Eye (tissue), 1 donor: ENCODE data around the gene ARPIN.
A peak's percentile ranks its signal among the peaks of the same experiment; 100 is the strongest.
"Not testable (repeated sequence)": the region's sequence is repeated elsewhere in the genome, so short reads cannot be mapped to it uniquely, and the experiment has no call there.

Experiments
- DNase-seq: peaks from one replicate; pipeline ENCODE4 v3.0.0-alpha.2; 2015

Gene ARPIN

GRCh38 chr15:89909611-89910010 lies 3.1 kb downstream of the ARPIN start:
- DNase-seq: no peak

GRCh38 chr15:89908226-89908625 lies 4.5 kb downstream of the ARPIN start:
- DNase-seq: no peak

GRCh38 chr15:89907289-89907688 lies 5.5 kb downstream of the ARPIN start:
- DNase-seq: no peak

- DNase-seq: no peak
Observed at GRCh38 chr15:89905846-89906378, 6.8 kb downstream of the ARPIN start.

GRCh38 chr15:89904519-89904918 lies 8.2 kb downstream of the ARPIN start:
- no peak for DNase-seq

- DNase-seq: no peak
Observed at GRCh38 chr15:89903858-89904130, 9.0 kb downstream of the ARPIN start.

GRCh38 chr15:89903015-89903857 lies 9.5 kb downstream of the ARPIN start:
- no peak for DNase-seq

GRCh38 chr15:89900849-89901248 lies 11.9 kb downstream of the ARPIN start:
- DNase-seq: no peak

GRCh38 chr15:89899951-89900567 lies 12.7 kb downstream of the ARPIN start:
- DNase-seq: no peak

- DNase-seq: no peak
Observed at GRCh38 chr15:89899295-89899945, 13.3 kb downstream of the ARPIN start.

- DNase-seq: peak; percentile 28
Observed at GRCh38 chr15:89898614-89899294, 14.0 kb downstream of the ARPIN start.

- DNase-seq: no peak
Observed at GRCh38 chr15:89898146-89898545, 14.6 kb downstream of the ARPIN start.

- DNase-seq: peak; percentile 98
Observed at GRCh38 chr15:89893696-89894447, 18.9 kb downstream of the ARPIN start, which contains the start of gene AP3S2. Gene AP3S2, minus strand, starts transcription at chr15:89893994. Its CDS starts 45 bp downstream, at chr15:89893949.

- DNase-seq: no peak
Observed at GRCh38 chr15:89893027-89893426, 19.7 kb downstream of the ARPIN start.

GRCh38 chr15:89888214-89888804 lies 24.4 kb downstream of the ARPIN start:
- peak; percentile 33 for DNase-seq

- DNase-seq: no peak
Observed at GRCh38 chr15:89885611-89886010, 27.1 kb downstream of the ARPIN start.

- DNase-seq: not testable (repeated sequence)
Observed at GRCh38 chr15:89885179-89885578, 27.6 kb downstream of the ARPIN start.

GRCh38 chr15:89883518-89883917 lies 29.2 kb downstream of the ARPIN start:
- DNase-seq: no peak

- no peak for DNase-seq
Observed at GRCh38 chr15:89880727-89881126, 32.0 kb downstream of the ARPIN start.

- DNase-seq: no peak
Observed at GRCh38 chr15:89878323-89878722, 34.4 kb downstream of the ARPIN start.

- DNase-seq: no peak
Observed at GRCh38 chr15:89877083-89877425, 35.7 kb downstream of the ARPIN start.
